ENCODE data around the gene COL5A3. TPM values are rescaled to one million over a fixed set of nuclear protein-coding genes. Genes with fewer than 3 reads are reported as not detected.

COL5A3 gene
- total RNA-seq, 2 experiments from 2014 or later = 0.05 TPM; not detected in 1

GRCh38 chr19:9917321-9917720, 93.0 kb downstream of the COL5A3 start:
- CTCF ChIA-PET = interaction anchor here (0.6 kb wide), 1 partner anchor 12 kb away, joined by 4 read pairs; no protein-coding TSS in a partner anchor
- Mint-ChIP-seq H3K27ac (no peak overlapping the region), H3K4me3 (no peak overlapping the region), H3K4me1 (ENCODE audit: low read depth) (peaks cover 4% of the 10 kb centered on the region), H3K36me3 (ENCODE audit: low read depth) (no peaks in the 10 kb centered on the region), H3K27me3 (ENCODE audit: low read depth) (peaks cover 16% of the 10 kb centered on the region), H3K9me3 (no peaks in the 10 kb centered on the region)
- intact Hi-C loops (cut with micrococcal nuclease) = loop anchor here (10.0 kb wide), 1 partner anchor 783 kb away; no protein-coding TSS in a partner anchor
- DNase-seq = no peak

GRCh38 chr19:9916719-9917118, 93.6 kb downstream of the COL5A3 start:
- H3K27ac Mint-ChIP-seq = no peak overlapping the region

GRCh38 chr19:9914315-9915207, 95.7 kb downstream of the COL5A3 start:
- peak; percentile 90 for DNase-seq
- no peaks in the 10 kb centered on the region for H3K36me3 Mint-ChIP-seq (ENCODE audit: low read depth)
- CTCF ChIA-PET = no interaction called here
- H3K27ac Mint-ChIP-seq = no peak overlapping the region
- no peaks in the 10 kb centered on the region for H3K9me3 Mint-ChIP-seq
- peak overlapping the region; percentile 71 for H3K4me3 Mint-ChIP-seq
- H3K27me3 Mint-ChIP-seq (ENCODE audit: low read depth) = peaks cover 16% of the 10 kb centered on the region
- intact Hi-C loops (cut with micrococcal nuclease) = loop anchor here (1.0 to 10.0 kb wide), 6 partner anchors 51 to 780 kb away; partner anchors contain the start of gene ZNF561
- H3K4me1 Mint-ChIP-seq (ENCODE audit: low read depth) = peaks cover 4% of the 10 kb centered on the region

More at GRCh38 chr19:9916719-9917118, 93.6 kb downstream of the COL5A3 start:
- Mint-ChIP-seq H3K4me3 (no peak overlapping the region), H3K4me1 (ENCODE audit: low read depth) (peaks cover 4% of the 10 kb centered on the region), H3K9me3 (no peaks in the 10 kb centered on the region), H3K27me3 (ENCODE audit: low read depth) (peaks cover 16% of the 10 kb centered on the region), H3K36me3 (ENCODE audit: low read depth) (no peaks in the 10 kb centered on the region)
- DNase-seq = no peak
- CTCF ChIA-PET = no interaction called here
- intact Hi-C loops (cut with micrococcal nuclease) = loop anchor here (10.0 kb wide), 1 partner anchor 782 kb away; no protein-coding TSS in a partner anchor

GRCh38 chr19:9914001-9914314, 96.3 kb downstream of the COL5A3 start:
- Mint-ChIP-seq H3K36me3 (ENCODE audit: low read depth) (no peaks in the 10 kb centered on the region), H3K9me3 (no peaks in the 10 kb centered on the region), H3K4me3 (peak overlapping the region; percentile 71), H3K4me1 (ENCODE audit: low read depth) (peaks cover 4% of the 10 kb centered on the region), H3K27ac (no peak overlapping the region), H3K27me3 (ENCODE audit: low read depth) (peaks cover 16% of the 10 kb centered on the region)
- DNase-seq = no peak
- CTCF ChIA-PET = no interaction called here
- intact Hi-C loops (cut with micrococcal nuclease) = loop anchor here (1.0 to 10.0 kb wide), 6 partner anchors 51 to 779 kb away; partner anchors contain the start of gene ZNF561

- Mint-ChIP-seq H3K4me1 (ENCODE audit: low read depth) (peaks cover 4% of the 10 kb centered on the region), H3K9me3 (no peaks in the 10 kb centered on the region), H3K27ac (no peak overlapping the region), H3K36me3 (ENCODE audit: low read depth) (no peaks in the 10 kb centered on the region), H3K27me3 (ENCODE audit: low read depth) (peaks cover 11% of the 10 kb centered on the region), H3K4me3 (peak overlapping the region; percentile 52)
- CTCF ChIA-PET = no interaction called here
- no peak for DNase-seq
- intact Hi-C loops (cut with micrococcal nuclease) = loop anchor here (5.0 to 10.0 kb wide), 3 partner anchors 291 to 779 kb away; partner anchors contain the start of gene ZNF561
These were observed 96.9 kb downstream of the COL5A3 start for GRCh38 chr19:9913237-9914000.

GRCh38 chr19:9912551-9913236, 97.6 kb downstream of the COL5A3 start:
- peaks cover 4% of the 10 kb centered on the region for H3K4me1 Mint-ChIP-seq (ENCODE audit: low read depth)
- H3K36me3 Mint-ChIP-seq (ENCODE audit: low read depth) = no peaks in the 10 kb centered on the region
- no peaks in the 10 kb centered on the region for H3K9me3 Mint-ChIP-seq
- CTCF ChIA-PET = interaction anchor here (0.6 kb wide), 1 partner anchor 78 kb away, joined by 3 read pairs; no protein-coding TSS in a partner anchor
- peak overlapping the region; percentile 52 for H3K4me3 Mint-ChIP-seq
- intact Hi-C loops (cut with micrococcal nuclease) = loop anchor here (5.0 to 10.0 kb wide), 3 partner anchors 290 to 778 kb away; partner anchors contain the start of gene ZNF561
- peaks cover 9% of the 10 kb centered on the region for H3K27me3 Mint-ChIP-seq (ENCODE audit: low read depth)
- no peak overlapping the region for H3K27ac Mint-ChIP-seq
- DNase-seq = no peak

- Mint-ChIP-seq H3K36me3 (ENCODE audit: low read depth) (no peaks in the 10 kb centered on the region), H3K4me3 (no peak overlapping the region), H3K4me1 (ENCODE audit: low read depth) (peaks cover 4% of the 10 kb centered on the region), H3K27ac (no peak overlapping the region), H3K9me3 (no peaks in the 10 kb centered on the region), H3K27me3 (ENCODE audit: low read depth) (peaks cover 1% of the 10 kb centered on the region)
- no peak for DNase-seq
- CTCF ChIA-PET = interaction anchor here (0.6 kb wide), 1 partner anchor 77 kb away, joined by 3 read pairs; no protein-coding TSS in a partner anchor
- intact Hi-C loops (cut with micrococcal nuclease) = loop anchor here (5.0 to 10.0 kb wide), 3 partner anchors 289 to 777 kb away; partner anchors contain the start of gene ZNF561
These were observed 98.6 kb downstream of the COL5A3 start for GRCh38 chr19:9911524-9912185.

GRCh38 chr19:9910625-9911024, 99.7 kb downstream of the COL5A3 start:
- H3K36me3 Mint-ChIP-seq (ENCODE audit: low read depth) = no peaks in the 10 kb centered on the region
- H3K4me3 Mint-ChIP-seq = no peak overlapping the region
- no peak overlapping the region for H3K27ac Mint-ChIP-seq
- CTCF ChIA-PET = no interaction called here
- DNase-seq = no peak
- intact Hi-C loops (cut with micrococcal nuclease) = loop anchor here (5.0 to 10.0 kb wide), 3 partner anchors 288 to 776 kb away; partner anchors contain the start of gene ZNF561
- no peaks in the 10 kb centered on the region for H3K27me3 Mint-ChIP-seq (ENCODE audit: low read depth)
- H3K4me1 Mint-ChIP-seq (ENCODE audit: low read depth) = peaks cover 4% of the 10 kb centered on the region
- H3K9me3 Mint-ChIP-seq = no peaks in the 10 kb centered on the region

Small RNA genes lying within 50 kb of the gene (microRNA-seq; reads per million reads assigned to microRNA genes)
- gene MIR5589 (ENCODE audit: borderline microRNAs expressed, borderline replicate concordance) = not detected

Other genes starting within 250 kb of the COL5A3 start
- 1 to 10 TPM; 2.0 to 3.5 TPM for gene ZNF846, start 241.8 kb downstream of the COL5A3 start, total RNA-seq
- gene FBXL12, start 191.4 kb downstream of the COL5A3 start, total RNA-seq = 10 to 100 TPM; 17.5 to 19.8 TPM
- 100 to 1,000 TPM; 287 to 298 TPM for gene UBL5, start 182.6 kb downstream of the COL5A3 start, total RNA-seq
- gene PIN1, start 175.2 kb downstream of the COL5A3 start, total RNA-seq = 10 to 100 TPM; 84.5 to 88.1 TPM
- 1 to 10 TPM in 1 of 2 experiments, under 1 TPM in 1; 0.12 to 1.0 TPM for gene OLFM2, start 74.0 kb downstream of the COL5A3 start, total RNA-seq
- gene RDH8, start 3.0 kb upstream of the COL5A3 start, total RNA-seq = not detected
- 10 to 100 TPM; 28.3 to 31.9 TPM for gene SHFL, start 75.8 kb upstream of the COL5A3 start, total RNA-seq
- 10 to 100 TPM; 18.6 to 20.7 TPM for gene ANGPTL6, start 92.2 kb upstream of the COL5A3 start, total RNA-seq
- 10 to 100 TPM; 59.7 to 60.0 TPM for gene PPAN, start 95.9 kb upstream of the COL5A3 start, total RNA-seq
- gene P2RY11, start 101.2 kb upstream of the COL5A3 start, total RNA-seq = 10 to 100 TPM; 11.8 to 12.2 TPM
- gene EIF3G, start 109.4 kb upstream of the COL5A3 start, total RNA-seq = 100 to 1,000 TPM; 213 to 222 TPM
- 100 to 1,000 TPM; 365 to 371 TPM for gene DNMT1, start 184.4 kb upstream of the COL5A3 start, total RNA-seq
- 1 to 10 TPM; 3.4 TPM for gene S1PR2, start 220.8 kb upstream of the COL5A3 start, total RNA-seq
- 100 to 1,000 TPM; 115 to 116 TPM for gene MRPL4, start 241.7 kb upstream of the COL5A3 start, total RNA-seq

All from activated naive CD4-positive, alpha-beta T cell treated with anti-CD3 and anti-CD28 coated beads for 36 hours (primary cell).